Astrocyte of the spinal cord (primary cell): ENCODE data around the gene ERMP1.

ENCODE experiments used
- DNase-seq: peaks from one replicate; pipeline ENCODE4 v3.0.0; 2011; ENCODE audit warnings: low read depth, low spot score
- H3K4me3 ChIP-seq: 2 replicates; pipeline ENCODE4 v1.5.1; 2011; ENCODE audit warnings: low read depth, mild to moderate bottlenecking, low read length, moderate library complexity
- CTCF ChIP-seq: IDR thresholded peaks from 2 replicates; pipeline ENCODE4 v1.5.1; 2012; ENCODE audit warnings: low read depth, mild to moderate bottlenecking, low read length, inconsistent platforms
- in situ Hi-C: cut with HindIII; loops from 2 replicates; pipeline ENCODE4 v1.10.0; 2017; ENCODE audit warnings: low sequenced_read_pairs

The ERMP1 gene

DNA sequence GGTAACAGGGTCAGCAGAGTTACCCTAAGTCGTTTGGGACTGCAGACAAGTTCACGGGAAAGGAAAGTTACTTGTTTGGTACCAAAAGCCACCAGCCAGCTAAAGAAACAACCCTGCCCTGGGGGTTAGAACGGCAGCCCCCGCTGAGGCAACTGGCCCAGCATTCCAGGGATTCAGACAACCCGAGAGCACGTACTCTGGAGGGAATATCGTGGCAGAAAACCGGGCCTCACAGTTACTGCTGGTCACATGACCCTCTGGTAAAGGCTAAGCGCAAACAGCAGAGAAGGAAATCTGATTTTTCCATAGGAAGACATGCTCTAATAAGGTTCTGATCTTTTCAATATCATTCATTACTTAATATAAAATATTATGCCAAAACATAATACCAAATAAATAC is 35.3 kb upstream of the ERMP1 start:
- TF ChIP-seq CTCF = no peak
- DNase-seq = no peak
- in situ Hi-C loops = no loop called here
- no peak overlapping the region for H3K4me3 ChIP-seq

- no peak for DNase-seq
- no peak for TF ChIP-seq CTCF
- no peak overlapping the region for H3K4me3 ChIP-seq
- in situ Hi-C loops = no loop called here
Measured at GRCh38 chr9:5866685-5867084, 33.8 kb upstream of the ERMP1 start.

GRCh38 chr9:5866272-5866671 is 33.4 kb upstream of the ERMP1 start:
- DNase-seq = no peak
- in situ Hi-C loops = no loop called here
- TF ChIP-seq CTCF = no peak
- no peak overlapping the region for H3K4me3 ChIP-seq

GRCh38 chr9:5864446-5864845 is 31.5 kb upstream of the ERMP1 start:
- H3K4me3 ChIP-seq = no peak overlapping the region
- no peak for DNase-seq
- no peak for TF ChIP-seq CTCF
- in situ Hi-C loops = no loop called here

- in situ Hi-C loops = no loop called here
- no peak for TF ChIP-seq CTCF
- no peak overlapping the region for H3K4me3 ChIP-seq
- DNase-seq = no peak
Measured at GRCh38 chr9:5863092-5863746, 30.3 kb upstream of the ERMP1 start.

- in situ Hi-C loops = no loop called here
- no peak for DNase-seq
- H3K4me3 ChIP-seq = no peak overlapping the region
- no peak for TF ChIP-seq CTCF
Measured at GRCh38 chr9:5858833-5859232, 25.9 kb upstream of the ERMP1 start.

DNA sequence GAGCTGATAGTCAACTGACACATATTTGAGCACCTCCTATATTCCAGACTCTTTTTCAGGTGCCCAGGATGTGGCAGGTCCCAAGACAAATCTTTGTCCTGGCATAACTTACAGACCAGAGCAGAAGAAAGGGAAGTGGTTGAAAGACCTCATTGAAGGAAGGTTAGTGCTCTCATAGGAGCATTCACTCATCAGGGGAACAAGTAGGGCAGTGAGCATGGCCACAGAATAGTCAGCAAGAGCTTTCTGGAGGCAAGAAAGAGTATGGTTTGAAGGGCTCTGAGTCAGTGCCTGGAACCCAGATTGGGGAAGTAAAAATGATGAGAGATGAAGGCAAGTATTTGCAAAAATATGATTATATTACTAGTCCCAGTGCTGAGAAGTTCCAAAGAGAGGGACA is 25.0 kb upstream of the ERMP1 start:
- no peak for TF ChIP-seq CTCF
- no peak for DNase-seq
- no peak overlapping the region for H3K4me3 ChIP-seq
- in situ Hi-C loops = no loop called here
